ENCODE data around the gene KCNJ10. TPM values are rescaled to one million over a fixed set of nuclear protein-coding genes. Genes with fewer than 3 reads are reported as not detected.

The KCNJ10 gene
- total RNA-seq, 4 donors from 2014 or later, result not detected

DNA sequence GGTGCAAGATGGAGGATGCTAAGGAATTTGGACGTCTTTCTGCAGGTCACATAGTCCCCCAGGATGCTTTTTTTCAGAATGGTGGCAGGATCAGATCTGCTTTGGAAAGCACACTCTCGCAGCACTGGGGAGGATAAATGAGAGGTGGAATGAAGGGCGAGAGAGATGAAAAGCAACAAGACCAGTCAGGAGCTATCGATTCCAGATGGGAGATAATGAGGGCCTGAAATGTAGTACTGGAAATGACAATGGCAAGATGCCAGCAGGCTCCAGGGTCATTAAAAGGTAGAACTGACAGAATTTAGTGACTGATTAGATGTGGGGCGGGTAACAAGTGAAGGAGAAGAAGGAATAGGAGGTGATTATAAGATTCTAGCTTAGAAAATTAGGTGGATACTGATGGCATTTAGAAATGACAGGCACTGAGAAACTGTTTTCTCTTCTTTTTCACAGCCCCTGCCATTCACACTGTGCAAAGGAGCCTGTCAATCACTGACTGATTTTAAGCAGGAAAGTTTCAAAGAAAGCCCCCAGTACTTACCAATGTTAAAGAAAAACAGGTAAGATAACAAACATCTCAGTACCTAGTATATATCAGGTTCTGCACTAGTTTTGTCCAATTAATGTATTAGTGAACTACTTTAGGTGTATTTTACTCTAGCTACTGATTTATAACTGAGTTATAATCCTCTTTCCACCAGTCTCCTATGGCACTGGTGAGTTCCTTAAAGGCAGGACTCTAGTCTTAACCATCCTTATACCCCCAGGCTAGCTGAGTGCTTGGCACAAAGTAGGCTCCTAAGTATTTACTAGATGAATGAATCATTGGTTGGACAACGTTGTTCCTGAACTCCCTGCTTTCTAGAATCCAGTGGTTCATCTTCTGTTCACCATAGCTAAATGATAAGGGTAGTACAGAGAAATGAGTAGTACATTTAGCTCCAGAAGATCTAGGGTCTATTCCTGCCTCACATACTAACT lies 47.3 kb downstream of the KCNJ10 start:
- Histone ChIP-seq H3K27me3 (no peaks in the 10 kb centered on the region), H3K4me3 (no peak overlapping the region), H3K27ac (no peak overlapping the region), H3K36me3 (no peaks in the 10 kb centered on the region), H3K9me3 (no peaks in the 10 kb centered on the region), H3K4me1 (peaks cover 7% of the 10 kb centered on the region)
- DNase-seq (ENCODE audit: low spot score in 2 of 2), result no peak
- WGBS, result 46% methylated on average over 6 of the region's 6 CpGs
- TF ChIP-seq POLR2A (IDR thresholded peaks at IDR 0.05), result no peak
- TF ChIP-seq, protein P1, sequence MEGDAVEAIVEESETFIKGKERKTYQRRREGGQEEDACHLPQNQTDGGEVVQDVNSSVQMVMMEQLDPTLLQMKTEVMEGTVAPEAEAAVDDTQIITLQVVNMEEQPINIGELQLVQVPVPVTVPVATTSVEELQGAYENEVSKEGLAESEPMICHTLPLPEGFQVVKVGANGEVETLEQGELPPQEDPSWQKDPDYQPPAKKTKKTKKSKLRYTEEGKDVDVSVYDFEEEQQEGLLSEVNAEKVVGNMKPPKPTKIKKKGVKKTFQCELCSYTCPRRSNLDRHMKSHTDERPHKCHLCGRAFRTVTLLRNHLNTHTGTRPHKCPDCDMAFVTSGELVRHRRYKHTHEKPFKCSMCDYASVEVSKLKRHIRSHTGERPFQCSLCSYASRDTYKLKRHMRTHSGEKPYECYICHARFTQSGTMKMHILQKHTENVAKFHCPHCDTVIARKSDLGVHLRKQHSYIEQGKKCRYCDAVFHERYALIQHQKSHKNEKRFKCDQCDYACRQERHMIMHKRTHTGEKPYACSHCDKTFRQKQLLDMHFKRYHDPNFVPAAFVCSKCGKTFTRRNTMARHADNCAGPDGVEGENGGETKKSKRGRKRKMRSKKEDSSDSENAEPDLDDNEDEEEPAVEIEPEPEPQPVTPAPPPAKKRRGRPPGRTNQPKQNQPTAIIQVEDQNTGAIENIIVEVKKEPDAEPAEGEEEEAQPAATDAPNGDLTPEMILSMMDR (IDR thresholded peaks at IDR 0.05), result no peak
- no peak for TF ChIP-seq POLR2AphosphoS5 (IDR thresholded peaks at IDR 0.05)
- TF ChIP-seq EP300 (IDR thresholded peaks at IDR 0.05), result no peak

DNA sequence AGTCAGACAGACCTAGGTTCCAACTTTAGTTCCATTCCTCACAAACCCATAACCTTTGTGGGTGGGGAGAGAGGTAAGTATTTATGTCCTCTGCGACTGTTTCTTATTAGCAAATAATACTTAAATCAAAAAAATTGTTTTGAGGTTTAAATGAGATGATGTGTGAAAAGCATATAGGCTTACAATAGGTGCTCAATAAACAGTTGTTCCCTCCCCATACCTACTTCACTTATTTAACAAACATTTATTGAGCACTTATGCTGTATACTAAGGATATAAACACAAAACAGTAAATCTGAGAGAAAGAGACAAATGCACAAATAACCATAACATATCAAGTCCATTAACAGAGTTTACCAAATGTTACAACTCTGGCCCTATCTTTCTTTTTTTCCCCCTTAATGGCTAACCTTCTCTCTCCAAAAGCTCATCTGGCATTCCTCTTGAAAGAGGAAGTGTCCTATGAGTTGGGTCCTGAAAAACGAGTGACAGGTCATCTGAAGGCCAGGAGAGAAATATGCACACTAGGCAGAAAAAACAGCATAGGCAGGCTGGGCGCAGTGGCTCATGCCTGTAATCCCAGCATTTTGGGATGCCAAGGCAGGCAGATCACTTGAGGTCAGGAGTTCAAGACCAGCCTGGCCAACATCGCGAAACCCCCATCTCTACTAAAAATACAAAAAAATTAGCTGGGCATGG lies 48.4 kb downstream of the KCNJ10 start:
- Histone ChIP-seq H3K9me3 (no peaks in the 10 kb centered on the region), H3K27me3 (no peaks in the 10 kb centered on the region), H3K36me3 (no peaks in the 10 kb centered on the region), H3K4me1 (peaks cover 7% of the 10 kb centered on the region), H3K27ac (no peak overlapping the region), H3K4me3 (no peak overlapping the region)
- TF ChIP-seq, protein P1 (IDR thresholded peaks at IDR 0.05), result no peak
- TF ChIP-seq POLR2A (IDR thresholded peaks at IDR 0.05) (no peak), EP300 (IDR thresholded peaks at IDR 0.05) (no peak), POLR2AphosphoS5 (IDR thresholded peaks at IDR 0.05) (no peak)
- 81% methylated on average over 5 of the region's 5 CpGs for WGBS
- DNase-seq (ENCODE audit: low spot score in 2 of 2), result no peak

DNA sequence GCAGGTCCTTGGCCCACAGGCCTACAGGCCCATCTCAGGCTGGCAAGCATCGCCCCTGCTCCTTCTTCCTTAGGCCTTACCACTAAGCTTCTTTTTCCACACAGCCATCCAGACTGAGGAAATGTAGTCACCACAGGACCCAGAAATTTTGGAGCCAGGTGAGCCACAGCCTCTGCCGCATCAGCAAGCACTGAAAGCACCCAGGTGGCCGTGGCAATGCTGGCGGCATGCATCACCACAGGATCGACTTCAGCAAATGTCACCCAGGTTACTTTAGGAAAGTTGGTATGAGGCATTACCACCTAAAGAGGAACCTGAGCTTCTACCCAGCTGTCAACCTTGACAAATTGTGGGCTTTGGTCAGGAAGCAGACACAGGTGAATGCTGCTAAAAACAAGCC lies 49.8 kb downstream of the KCNJ10 start:
- H3K4me3 ChIP-seq, result no peak overlapping the region
- H3K36me3 ChIP-seq, result no peaks in the 10 kb centered on the region
- no peak for TF ChIP-seq EP300 (IDR thresholded peaks at IDR 0.05)
- no peak for TF ChIP-seq POLR2AphosphoS5 (IDR thresholded peaks at IDR 0.05)
- TF ChIP-seq, protein P1 (IDR thresholded peaks at IDR 0.05), result no peak
- TF ChIP-seq POLR2A (IDR thresholded peaks at IDR 0.05), result no peak
- 83% methylated on average over 5 of the region's 5 CpGs for WGBS
- H3K9me3 ChIP-seq, result no peaks in the 10 kb centered on the region
- H3K27ac ChIP-seq, result no peak overlapping the region
- H3K4me1 ChIP-seq, result peaks cover 7% of the 10 kb centered on the region
- no peak for DNase-seq (ENCODE audit: low spot score in 2 of 2)
- H3K27me3 ChIP-seq, result no peaks in the 10 kb centered on the region

DNA sequence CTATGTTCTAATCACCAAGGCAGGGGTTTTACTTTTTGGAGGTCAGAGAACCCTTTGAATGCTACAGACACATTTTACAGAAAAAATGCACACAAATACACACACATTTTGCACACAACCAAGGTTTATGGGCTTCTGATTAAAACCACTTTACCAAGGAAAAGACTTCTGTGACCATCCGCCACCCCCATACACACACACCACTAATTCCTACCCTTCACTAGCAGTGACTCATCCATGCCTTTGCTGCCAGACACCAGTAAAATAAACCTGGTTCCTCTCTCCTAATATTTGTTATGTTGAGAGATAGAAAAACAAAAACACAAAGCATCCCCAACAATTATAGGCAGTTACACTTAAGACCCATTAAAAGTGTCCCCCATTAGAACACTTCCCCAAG lies 51.1 kb downstream of the KCNJ10 start:
- Histone ChIP-seq H3K27me3 (no peaks in the 10 kb centered on the region), H3K36me3 (no peaks in the 10 kb centered on the region), H3K9me3 (no peaks in the 10 kb centered on the region), H3K4me3 (no peak overlapping the region), H3K4me1 (peaks cover 7% of the 10 kb centered on the region), H3K27ac (no peak overlapping the region)
- WGBS, result 60% methylated on average over 1 of the region's 1 CpG
- DNase-seq (ENCODE audit: low spot score in 2 of 2), result no peak
- TF ChIP-seq, protein P1 (IDR thresholded peaks at IDR 0.05), result no peak
- TF ChIP-seq POLR2A (IDR thresholded peaks at IDR 0.05) (no peak), POLR2AphosphoS5 (IDR thresholded peaks at IDR 0.05) (no peak), EP300 (IDR thresholded peaks at IDR 0.05) (no peak)

DNA sequence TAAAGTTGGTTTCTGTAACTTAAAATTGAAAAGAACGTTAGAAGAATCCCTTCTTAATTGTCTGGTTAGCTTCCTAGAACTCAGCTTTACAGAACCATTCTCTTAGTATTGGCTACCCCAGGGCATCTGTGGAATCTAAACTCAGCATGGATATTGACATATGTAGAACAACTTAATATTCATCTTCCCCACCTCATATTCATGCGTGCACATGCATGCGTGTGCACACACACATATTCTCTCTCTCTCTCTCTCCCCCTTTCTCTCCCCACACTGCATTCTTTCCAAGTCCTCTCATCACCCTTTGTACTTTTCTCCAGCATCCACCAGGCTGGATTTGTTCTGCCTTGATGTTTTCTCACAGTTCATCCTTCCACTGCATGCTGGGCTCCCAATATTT lies 51.6 kb downstream of the KCNJ10 start:
- Histone ChIP-seq H3K27ac (no peak overlapping the region), H3K27me3 (no peaks in the 10 kb centered on the region), H3K4me3 (no peak overlapping the region), H3K36me3 (no peaks in the 10 kb centered on the region), H3K4me1 (peaks cover 7% of the 10 kb centered on the region), H3K9me3 (no peaks in the 10 kb centered on the region)
- no peak for DNase-seq (ENCODE audit: low spot score in 2 of 2)
- 49% methylated on average over 3 of the region's 3 CpGs for WGBS
- TF ChIP-seq, protein P1 (IDR thresholded peaks at IDR 0.05), result no peak
- no peak for TF ChIP-seq POLR2AphosphoS5 (IDR thresholded peaks at IDR 0.05)
- no peak for TF ChIP-seq POLR2A (IDR thresholded peaks at IDR 0.05)
- TF ChIP-seq EP300 (IDR thresholded peaks at IDR 0.05), result no peak

Data from suprapubic skin (tissue), 4 donors.